ENCODE measurements around the gene FAM177B.
"Not testable (repeated sequence)": the region's sequence is repeated elsewhere in the genome, so short reads cannot be mapped to it uniquely, and the experiment has no call there.

GRCh38 chr1:222741630-222742457, 4.8 kb downstream of the FAM177B start:
- TF ChIP-seq POLR2A, CTCF, POLR2AphosphoS5 (IDR thresholded peaks at IDR 0.05): not testable (repeated sequence)

All from sigmoid colon (tissue), 4 donors.